ENCODE results near the gene GPR31.

GPR31 gene

DNA sequence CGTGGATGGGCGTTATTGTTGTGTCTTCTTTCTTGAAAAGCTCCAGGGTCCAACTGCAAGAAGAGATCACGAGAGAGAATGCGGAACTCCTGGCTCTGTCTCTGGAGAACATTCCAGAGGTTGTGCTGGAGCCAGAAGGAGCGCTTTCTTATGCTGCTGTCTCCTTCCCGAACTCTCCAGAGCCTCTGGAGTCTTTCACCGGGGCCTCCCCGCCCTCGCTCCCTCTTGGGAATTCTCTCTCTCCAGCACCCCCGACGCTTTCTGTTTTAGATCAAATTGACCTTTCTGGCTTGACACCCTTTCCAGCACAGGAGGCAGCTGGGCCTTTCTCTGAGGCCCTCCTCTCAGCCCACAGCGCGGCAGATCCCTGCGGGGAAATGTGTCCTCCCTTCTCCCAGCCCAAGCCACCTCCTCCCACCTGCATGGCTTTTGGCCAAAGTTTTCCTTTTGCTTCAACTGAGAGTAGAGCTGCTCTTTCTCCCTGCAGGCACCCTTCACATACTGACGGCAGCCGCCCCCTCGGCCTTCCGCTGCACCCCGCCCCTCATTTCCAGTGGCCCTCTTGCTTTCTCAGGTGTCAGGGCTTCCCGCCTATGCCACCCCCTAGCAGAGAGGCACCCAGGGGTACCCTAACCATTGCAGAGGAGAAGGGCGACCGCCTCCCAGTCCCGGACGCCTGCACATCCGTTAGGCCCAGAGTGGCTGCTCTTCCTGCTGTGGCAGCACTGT lies 41.5 kb downstream of the GPR31 start:
- peak; percentile 11 for DNase-seq

DNA sequence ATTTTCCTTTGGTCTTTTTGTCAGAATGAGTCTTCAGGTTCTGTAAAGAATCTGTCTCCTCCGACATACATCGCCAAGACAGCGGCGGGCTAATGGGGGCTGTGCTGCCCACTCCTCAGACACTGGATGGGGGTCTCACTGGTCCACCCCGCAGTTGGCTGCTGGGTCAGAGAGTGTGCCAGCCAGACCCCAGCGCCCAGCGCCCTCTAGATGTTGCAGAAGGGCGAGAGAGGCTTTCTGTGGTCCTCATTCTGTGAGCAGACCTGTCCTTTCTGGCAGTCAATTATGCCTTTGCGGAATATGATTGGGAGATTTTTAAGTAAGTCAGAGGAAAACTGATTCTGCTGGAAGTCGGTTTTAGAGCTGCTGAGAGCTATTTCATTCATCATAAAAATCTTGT lies 42.7 kb downstream of the GPR31 start:
- no peak for DNase-seq

DNA sequence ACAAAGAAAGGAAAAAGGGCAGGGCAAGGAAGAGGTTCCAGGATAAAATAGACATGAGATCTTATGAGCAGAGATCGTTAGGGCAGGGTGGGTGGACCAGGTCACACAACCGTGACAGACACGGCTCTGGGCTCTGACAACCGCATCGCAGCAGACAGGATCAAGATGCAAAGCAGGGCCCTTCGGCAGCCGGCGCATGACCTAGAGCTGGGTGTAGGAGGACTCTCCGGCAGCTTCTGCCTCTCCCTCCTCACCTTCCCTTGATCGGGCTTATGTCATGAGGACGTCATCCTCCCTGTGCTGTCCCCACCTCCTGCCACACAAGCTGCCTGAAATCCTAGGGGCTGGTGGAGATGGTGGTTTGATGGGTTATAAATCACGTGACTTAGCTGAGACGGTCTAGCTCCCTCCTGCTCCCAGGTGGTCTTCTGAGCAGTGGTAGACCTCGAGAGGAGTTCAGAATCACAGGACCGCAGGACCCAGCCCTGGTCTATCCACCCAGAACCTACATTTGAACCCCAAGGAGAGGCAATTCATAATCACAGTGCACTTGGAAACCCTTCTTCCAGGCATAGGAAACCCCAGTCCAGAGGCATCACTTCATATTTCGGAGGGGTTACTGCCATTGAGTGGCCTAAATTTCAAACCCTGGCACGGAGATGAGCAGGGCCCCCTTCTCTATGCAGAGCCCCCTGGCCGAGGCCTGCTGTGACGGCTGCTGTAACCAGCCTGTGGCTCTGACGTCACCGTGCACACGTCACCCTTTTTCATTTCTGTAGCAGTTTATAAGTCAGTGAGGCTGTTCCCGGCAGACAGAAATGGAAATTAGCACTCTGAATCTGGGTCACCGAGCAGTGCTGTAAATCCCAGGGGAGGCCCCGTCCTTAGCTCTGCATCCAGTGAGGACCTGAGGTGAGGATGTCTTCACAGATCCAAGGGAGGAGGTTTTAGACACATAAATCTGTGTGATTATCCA lies 43.6 kb downstream of the GPR31 start:
- no peak for DNase-seq

DNA sequence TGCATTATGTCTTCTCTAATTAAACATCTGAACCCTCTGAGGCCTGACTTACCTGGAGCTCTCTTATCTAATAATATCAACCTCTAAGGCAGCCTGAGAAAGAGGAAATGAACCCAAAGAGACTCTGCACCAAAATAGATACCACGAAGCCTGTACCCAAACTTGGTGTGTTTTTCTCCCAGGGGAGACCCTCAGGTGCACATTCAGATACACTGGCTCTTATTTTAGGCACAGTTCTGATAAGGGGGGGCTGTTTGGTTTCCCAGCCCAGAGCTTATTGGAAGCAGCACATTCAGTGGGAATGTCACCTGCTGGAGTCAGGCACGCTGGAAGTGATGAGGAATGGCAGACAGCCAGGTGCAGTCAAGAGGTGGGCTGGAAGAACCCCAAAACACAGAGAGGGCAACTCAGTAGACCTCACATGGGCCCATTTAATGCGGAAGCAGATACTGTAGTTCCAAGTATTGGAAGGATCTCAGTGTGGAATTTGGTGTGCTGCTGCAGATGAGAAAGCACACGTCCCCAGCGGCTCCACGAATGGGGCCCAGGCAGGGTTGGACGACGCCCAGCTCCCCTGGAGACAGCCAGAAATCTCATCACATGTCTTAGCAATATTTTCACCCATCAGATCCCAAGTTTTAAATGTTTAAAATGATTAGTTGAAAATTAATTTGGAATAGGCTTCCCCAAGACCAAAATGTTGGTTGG lies 44.6 kb downstream of the GPR31 start:
- no peak for DNase-seq

DNA sequence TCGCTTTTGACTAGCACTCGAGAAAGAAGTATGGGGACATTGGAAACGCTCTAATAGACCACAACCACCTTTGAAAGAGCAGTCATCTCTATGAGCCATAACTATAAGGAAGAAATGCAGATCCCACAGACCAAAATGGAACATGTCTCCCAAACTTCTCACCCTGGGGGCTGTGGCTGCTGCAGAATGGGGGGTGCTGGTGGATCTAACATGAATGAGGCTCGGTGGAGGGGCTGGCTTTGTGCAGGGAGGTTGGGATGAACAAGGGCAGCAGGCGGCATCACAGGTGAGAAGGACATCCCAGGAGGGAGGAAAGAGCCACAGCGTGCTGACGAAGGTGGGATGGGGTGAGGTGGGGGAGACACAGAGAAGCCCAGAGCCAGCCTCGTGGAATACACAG lies 45.4 kb downstream of the GPR31 start:
- no peak for DNase-seq

DNA sequence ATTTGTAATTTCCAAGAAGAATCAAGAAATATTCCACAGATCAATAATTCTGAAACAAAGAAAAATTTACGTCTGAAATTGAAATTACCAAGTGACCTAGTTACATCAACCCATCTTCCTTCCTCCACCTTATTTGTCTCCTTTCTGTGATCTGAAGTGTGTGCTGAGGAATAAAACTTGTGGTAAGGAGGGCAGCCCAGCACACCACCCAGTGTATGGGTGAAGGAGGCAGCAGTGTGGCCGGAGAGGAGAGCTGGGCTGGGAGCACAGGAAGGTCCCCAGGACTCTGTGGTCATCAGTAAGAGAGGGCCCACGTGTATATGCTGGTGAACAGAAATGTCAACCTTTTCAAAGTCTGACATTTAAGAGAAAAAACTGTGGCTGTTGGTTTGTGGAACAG lies 46.2 kb downstream of the GPR31 start:
- no peak for DNase-seq

DNA sequence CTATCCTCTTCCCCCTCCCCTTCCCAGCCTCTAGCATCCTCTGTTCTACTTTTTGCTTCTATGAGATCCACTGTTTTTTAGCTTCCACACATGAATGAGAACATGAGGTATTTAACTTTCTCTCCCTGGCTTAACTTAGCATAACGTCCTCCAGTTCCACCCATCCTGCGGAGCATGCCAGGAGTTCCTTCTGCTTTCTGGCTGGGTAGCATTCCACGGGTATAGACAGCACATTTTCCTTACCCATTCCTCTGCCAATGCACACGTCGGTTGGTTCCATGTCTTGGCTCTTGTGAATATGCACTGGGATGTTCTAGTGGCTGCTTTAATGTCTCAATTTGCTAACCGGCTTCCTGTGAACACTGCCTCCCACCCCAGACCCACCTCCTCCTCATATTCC lies 48.1 kb downstream of the GPR31 start:
- no peak for DNase-seq

DNA sequence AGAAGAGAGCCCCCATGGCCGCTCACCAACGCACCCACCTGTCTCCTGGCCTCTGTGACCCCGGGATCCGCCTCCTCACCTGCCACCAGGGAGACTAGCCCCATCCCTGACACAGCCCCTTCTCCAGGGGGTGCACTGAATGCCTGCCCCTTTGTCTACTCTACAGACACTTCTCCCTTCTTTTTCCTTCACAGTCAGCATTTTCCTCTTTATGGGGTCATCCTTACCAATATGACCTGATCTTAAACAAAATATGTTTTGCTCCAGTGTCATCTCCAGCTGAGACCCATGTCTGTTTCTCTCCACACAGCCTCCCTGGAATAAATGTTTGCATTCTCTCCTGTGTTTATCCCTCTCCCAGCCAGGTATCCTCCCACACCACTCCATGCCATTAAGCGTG lies 49.5 kb downstream of the GPR31 start:
- no peak for DNase-seq

DNA sequence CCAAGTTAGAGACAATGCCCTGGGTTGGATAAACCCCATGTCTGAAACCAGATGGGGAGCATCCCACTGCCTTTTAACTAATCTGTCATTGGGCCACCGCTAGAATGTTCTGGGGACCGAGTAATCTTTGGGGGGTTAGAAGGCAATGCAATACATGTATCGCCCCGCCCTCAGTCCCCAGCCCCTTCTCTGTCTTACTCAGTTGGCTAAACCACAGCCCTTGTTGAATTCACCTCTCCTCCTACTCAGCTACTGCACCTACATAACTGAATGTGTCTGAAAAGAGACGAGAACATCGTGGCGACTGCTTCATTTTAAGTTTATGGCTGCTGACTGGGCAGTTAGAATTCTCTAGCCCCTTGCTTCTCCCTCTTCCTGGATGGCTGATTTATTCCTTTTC lies 50.0 kb downstream of the GPR31 start:
- DNase-seq = no peak

DNA sequence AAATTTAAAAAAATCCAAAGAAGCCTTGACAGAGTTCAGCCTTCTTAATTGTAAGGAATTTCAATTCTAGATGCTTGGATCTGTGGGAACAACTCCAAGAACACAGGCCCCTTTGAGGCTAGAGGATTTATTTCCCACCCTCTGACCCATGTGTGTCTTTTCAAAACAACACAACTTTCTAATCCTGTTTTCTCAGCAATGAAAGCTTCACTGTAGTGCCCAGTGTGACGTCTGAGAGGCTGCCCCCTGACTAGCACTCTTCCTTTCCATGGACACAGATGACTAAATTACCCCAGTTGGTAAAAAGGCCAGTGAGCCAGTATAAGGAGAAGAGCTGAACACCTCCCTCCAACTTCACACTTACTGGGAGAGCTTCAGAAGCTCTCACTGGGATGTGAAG lies 51.4 kb downstream of the GPR31 start:
- no peak for DNase-seq
